M059J (cell line): ENCODE results near the gene ZG16B. TPM values are rescaled to one million over a fixed set of nuclear protein-coding genes. Genes with fewer than 3 reads are reported as not detected.

Source experiments
- DNase-seq: peaks from one replicate; pipeline ENCODE4 v3.0.0-alpha.2; 2012; ENCODE audit warnings: low read depth
- total RNA-seq: library from RNA; depleted of rRNA; stranded (reverse); fragments of >200 nt; shearing (Covaris generic); gene quantifications from 2 replicates; pipeline ENCODE4 v1.2.3, GENCODE V29; 2014

Gene ZG16B
- total RNA-seq, 1 experiment from 2014 or later, result 0.12 TPM

DNA sequence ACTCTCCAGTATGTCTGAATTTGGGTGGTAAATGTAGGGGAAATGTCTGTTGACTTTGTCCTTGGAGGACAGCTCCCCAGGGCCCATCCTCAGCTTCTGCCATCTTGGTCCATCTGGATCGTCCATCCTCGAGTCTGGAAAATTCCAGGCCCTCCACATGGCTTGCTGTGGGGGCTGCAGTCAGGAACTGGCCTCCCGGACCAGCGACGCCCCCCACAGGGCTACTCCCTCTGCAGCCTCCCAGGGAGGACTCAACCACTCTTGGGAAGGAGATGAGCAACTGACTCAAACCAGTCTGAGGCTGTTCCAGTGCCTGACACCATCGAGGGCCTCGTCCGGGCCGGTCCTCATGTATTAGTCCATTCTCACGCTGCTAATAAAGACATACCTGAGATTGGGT, 5.5 kb upstream of the ZG16B start:
- no peak for DNase-seq

GRCh38 chr16:2825049-2825742, 4.9 kb upstream of the ZG16B start:
- DNase-seq, result no peak

DNA sequence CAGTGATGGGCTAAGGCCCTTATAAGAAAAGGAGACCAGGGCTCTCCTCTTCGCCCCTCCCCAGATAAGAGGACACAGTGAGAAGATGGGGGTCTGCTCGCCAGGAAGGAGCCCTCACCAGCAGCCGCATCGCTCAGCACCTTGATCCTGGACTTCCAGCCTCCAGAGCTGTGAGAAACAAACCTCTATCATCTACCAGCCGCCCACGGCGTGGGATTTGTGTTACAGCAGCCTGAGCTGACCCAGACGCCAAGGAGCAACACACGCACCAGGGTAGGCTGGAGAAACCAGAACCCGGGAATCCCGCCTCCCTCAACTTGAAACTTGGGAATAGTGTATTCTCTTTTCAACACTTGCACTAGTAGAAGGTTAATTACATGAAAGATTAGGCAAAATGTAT, 4.2 kb upstream of the ZG16B start:
- no peak for DNase-seq

GRCh38 chr16:2826591-2827373, 3.3 kb upstream of the ZG16B start:
- DNase-seq, result no peak

GRCh38 chr16:2827374-2827791, 2.7 kb upstream of the ZG16B start:
- no peak for DNase-seq

- no peak for DNase-seq
Observed at GRCh38 chr16:2827831-2828520, 2.1 kb upstream of the ZG16B start.

- DNase-seq, result no peak
Observed at GRCh38 chr16:2828521-2828840, 1.6 kb upstream of the ZG16B start.

DNA sequence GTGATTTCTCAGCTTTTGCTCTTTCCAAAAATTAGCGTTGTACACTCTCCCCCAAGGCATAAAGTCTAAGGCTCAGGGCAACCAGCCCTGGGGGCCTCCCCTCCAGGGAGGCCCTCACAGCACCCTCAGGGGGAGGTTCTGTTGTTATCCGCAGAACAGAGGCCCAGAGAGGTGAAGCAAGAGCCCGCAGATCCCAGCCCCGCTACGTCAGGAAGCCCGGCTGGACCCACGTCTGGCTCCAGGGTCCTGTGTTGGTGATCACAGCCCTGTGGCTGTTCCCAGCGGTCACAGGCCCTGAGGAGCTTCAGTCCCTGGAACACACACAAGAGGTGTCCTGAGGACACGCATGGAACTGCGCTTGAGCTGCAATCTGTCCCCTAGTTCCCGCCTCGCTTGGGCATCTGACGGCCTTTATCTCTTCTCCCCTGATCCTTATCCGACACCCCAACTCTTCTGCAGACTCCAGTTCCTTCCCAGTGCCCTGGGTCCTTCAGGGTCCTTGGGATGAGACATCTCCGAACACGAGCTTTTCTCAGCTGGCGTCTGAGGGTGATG, 1.1 kb upstream of the ZG16B start:
- DNase-seq, result no peak

GRCh38 chr16:2830355-2830695, 222 bp downstream of the ZG16B start:
- no peak for DNase-seq

- DNase-seq, result no peak
Observed at GRCh38 chr16:2831203-2831602, 1.1 kb downstream of the ZG16B start.

- DNase-seq, result no peak
Observed at GRCh38 chr16:2833776-2834175, 3.7 kb downstream of the ZG16B start.

GRCh38 chr16:2834968-2835367, 4.9 kb downstream of the ZG16B start:
- no peak for DNase-seq

DNA sequence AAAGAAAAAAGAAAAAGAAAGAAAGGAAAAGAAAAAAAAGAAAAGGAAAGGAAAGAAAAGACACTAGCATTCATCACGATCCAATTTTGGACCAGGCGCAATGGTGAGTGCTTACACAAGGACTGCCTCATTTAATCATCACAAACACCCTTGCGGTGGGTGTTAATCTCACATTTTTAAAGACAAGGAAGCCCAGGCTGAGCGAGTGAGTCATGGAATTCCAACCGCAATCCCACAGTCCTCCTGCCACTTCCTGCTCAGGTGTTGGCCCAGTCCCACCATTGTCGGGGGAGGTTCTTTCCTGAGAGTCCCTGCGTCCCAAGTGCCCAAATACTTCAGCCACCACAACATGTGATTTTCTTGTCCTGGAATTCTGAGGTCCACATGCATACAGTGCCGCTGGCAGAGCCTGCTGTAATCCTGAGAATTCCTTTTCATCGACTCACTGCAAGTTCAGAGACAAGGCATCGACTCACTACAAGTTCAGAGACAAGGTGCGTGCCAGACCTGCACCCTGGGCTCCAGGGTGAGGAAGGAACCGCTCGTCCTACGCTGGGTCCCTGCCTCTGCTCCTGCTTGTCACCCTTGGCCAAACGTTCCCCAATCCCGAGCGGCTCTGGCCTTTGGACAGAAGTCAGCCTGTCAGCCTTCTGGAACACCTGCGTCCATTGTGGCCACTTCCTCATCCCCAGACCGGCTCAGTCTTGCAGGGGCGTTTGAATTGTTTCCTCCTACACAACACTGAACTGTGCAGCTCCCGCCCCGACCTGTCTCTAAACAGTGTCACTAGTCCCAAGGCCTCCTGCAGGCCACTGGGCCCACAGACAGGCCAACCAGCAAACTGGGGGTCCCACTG, 5.8 kb downstream of the ZG16B start:
- DNase-seq, result peak; percentile 100

DNA sequence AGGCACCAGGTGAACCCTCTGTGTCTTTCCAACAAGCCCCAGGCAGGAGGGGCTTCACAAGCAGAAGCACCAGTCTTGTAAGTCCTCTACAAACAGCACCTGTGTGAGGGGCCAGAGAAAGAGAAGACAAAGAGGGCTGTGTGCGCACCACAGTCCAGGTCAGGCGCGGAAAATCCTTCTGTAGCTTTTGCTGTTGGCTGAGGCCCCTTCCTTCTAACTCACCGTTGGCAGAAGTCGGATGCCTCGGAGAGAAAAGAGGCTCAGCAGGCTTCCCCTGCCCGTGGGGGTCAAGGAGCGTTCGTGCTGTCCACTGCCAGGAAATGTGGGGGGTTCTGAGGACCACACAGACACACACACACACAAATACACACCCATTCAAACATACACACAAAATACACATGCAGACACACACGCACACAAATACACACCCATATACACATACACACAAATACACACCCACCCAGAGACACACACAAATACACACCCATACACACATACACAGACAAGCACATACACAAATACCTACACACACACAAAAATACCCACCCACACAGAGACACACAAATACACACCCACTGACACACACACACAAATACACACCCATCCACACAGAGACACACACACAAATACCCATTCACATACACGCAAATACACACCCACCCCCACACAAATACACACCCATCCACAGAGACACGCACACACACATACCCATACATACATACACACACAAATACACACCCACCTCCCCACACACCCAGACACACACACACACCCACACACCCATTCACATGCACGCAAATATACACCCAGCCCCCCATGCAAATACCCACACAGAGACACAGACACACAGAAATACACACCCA, 6.8 kb downstream of the ZG16B start:
- no peak for DNase-seq

DNA sequence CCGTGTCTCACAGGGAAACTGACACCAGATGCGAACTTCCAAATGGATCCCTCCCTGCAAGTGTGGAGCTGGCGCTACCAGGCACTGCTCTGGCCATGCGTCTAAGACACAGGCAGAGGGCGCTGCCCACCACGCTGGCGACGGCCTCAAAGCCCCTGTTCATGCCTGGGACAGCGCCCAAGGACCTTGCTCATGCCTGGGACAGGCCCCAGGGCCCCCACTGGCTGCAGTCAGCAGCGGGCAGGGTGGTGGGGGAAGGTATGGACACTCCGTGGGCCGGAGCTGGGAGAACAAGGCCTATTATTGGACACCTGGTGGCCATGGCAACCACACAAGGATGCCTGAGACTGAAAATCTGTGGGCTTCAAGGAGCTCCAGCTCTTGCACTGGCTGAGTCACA, 8.8 kb downstream of the ZG16B start:
- DNase-seq, result peak; percentile 77

DNA sequence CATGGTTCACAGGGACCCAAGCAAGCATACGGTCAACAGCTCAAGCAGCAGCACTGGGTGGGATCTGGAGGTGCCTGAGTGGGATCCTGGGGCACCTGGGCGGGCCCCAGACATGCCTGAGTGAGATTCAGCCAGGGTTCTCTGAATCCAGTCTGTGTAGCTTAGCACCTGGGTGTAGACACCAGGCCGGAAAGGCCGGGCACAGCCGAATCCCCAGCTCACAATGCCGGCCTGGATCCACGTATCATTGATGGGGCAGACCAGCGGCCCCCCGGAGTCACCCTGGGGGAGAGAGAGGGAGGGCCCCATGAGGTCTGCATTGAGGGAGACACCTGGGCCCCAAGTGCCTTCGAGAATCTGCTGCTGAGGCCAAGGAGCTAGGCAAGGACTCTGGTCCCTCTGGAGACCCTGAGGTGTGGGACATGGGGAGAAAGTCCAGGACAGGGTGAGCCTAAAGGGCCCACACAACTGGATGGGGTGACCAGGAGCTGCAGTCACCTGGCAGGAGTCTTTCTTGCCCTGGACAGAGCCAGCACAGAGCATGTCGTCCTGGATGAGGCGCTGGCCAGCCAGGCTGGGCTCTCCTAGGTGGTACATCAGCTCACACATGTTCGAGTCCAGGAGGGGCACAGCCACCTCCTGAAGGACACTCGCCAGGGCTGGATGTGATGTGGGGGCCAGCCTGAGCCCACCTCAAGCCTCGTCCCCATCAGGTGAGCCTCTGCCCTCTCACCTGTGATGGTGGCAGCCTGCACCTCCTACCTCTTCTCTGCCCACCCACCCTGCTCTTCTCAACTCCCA, 9.7 kb downstream of the ZG16B start:
- DNase-seq, result no peak

GRCh38 chr16:2840914-2841313, 10.8 kb downstream of the ZG16B start:
- no peak for DNase-seq

- DNase-seq, result no peak
Observed at GRCh38 chr16:2841606-2842339, 11.7 kb downstream of the ZG16B start.

DNA sequence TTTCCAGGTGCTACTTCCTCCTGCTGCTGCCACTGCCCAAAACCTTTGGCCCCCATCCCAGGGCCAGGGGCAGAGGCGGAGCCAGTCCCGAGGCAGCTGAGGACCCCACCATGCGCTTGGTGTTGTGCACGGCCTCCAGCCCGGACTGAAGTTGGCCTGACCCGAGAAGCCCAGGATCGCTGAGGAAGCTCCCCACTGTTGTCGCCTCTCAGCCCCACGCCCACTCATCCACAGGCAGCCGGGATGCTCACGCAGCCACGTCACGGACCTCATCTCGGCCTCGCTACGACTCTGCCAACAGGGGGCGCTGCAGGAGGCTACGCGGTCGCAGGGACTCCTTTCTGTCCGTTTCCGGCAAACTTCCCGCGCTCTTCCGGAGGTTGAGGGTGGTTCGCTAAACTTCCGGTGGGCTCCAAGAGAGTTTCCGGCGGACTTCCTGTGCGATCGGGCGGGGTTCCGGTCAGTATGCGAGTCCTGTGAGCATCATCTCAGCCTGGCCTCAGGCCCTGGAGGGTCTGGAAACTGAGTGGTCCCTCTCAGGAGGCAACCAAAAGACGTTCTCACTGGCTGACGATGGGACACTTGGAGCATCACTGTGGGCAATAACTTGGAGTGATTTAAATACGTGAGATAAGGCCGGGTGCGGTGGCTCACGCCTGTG, 12.4 kb downstream of the ZG16B start:
- DNase-seq, result no peak
